H9 (cell line): ENCODE data around the gene CA9. TPM values are rescaled to one million over a fixed set of nuclear protein-coding genes. Genes with fewer than 3 reads are reported as not detected.

Experiments
- DNase-seq: peaks from one replicate; pipeline ENCODE4 v3.0.0-alpha.2; 2017
- H2AFZ ChIP-seq: one replicate; pipeline ENCODE4 v1.6.1; 2013; ENCODE audit warnings: mild to moderate bottlenecking, low read length, control low read depth, moderate library complexity
- H2AK5ac ChIP-seq: 2 replicates; pipeline ENCODE4 v1.6.1; 2013; ENCODE audit warnings: low read length, control low read depth, mixed read lengths; ENCODE audit not compliant: insufficient read length
- H2BK120ac ChIP-seq: one replicate; pipeline ENCODE4 v1.6.1; 2013; ENCODE audit warnings: low read depth, mild to moderate bottlenecking, low read length, control low read depth, inconsistent platforms; ENCODE audit not compliant: poor library complexity, severe bottlenecking
- H2BK12ac ChIP-seq: 2 replicates; pipeline ENCODE4 v1.6.1; 2013; ENCODE audit warnings: low read length, control low read depth, mixed read lengths, low read depth; ENCODE audit not compliant: insufficient read length
- H2BK15ac ChIP-seq: 2 replicates; pipeline ENCODE4 v1.6.1; 2013; ENCODE audit warnings: low read depth, low read length, control low read depth
- H2BK20ac ChIP-seq: one replicate; pipeline ENCODE4 v1.6.1; 2013; ENCODE audit warnings: low read depth, mild to moderate bottlenecking, low read length, control low read depth, inconsistent platforms; ENCODE audit not compliant: poor library complexity, severe bottlenecking
- H2BK5ac ChIP-seq: 2 replicates; pipeline ENCODE4 v1.6.1; 2013; ENCODE audit warnings: low read length, control low read depth, mixed read lengths; ENCODE audit not compliant: insufficient read length
- H3K14ac ChIP-seq: 2 replicates; pipeline ENCODE4 v1.6.1; 2013; ENCODE audit warnings: low read length, control low read depth; ENCODE audit not compliant: insufficient read depth
- H3K18ac ChIP-seq: 2 replicates; pipeline ENCODE4 v1.6.1; 2013; ENCODE audit warnings: low read depth, mild to moderate bottlenecking, mixed read lengths, low read length, control low read depth; ENCODE audit not compliant: insufficient read length
- H3K23ac ChIP-seq: 2 replicates; pipeline ENCODE4 v1.6.1; 2013; ENCODE audit warnings: low read length, control low read depth, mixed read lengths, low read depth; ENCODE audit not compliant: insufficient read length
- H3K23me2 ChIP-seq: 2 replicates; pipeline ENCODE4 v1.6.1; 2013; ENCODE audit warnings: low read depth, mild to moderate bottlenecking, mixed read lengths, low read length, control low read depth; ENCODE audit not compliant: insufficient read length, poor library complexity, severe bottlenecking
- H3K27ac ChIP-seq: 2 replicates; pipeline ENCODE4 v1.5.1; 2013; ENCODE audit warnings: low read length, control low read depth, mixed read lengths, low read depth; ENCODE audit not compliant: insufficient read length
- H3K27me3 ChIP-seq: 2 replicates; pipeline ENCODE4 v1.6.1; 2013; ENCODE audit warnings: low read length, control low read depth, inconsistent platforms; ENCODE audit not compliant: insufficient read depth
- H3K4ac ChIP-seq: 2 replicates; pipeline ENCODE4 v1.6.1; 2013; ENCODE audit warnings: low read depth, mild to moderate bottlenecking, control low read depth, inconsistent platforms, low read length, moderate library complexity
- H3K4me1 ChIP-seq: 2 replicates; pipeline ENCODE4 v1.6.1; 2013; ENCODE audit warnings: low read length, control low read depth, inconsistent platforms; ENCODE audit not compliant: insufficient read depth
- H3K4me2 ChIP-seq: 2 replicates; pipeline ENCODE4 v1.6.1; 2013; ENCODE audit warnings: low read length, control low read depth, mixed read lengths; ENCODE audit not compliant: insufficient read length, insufficient read depth
- H3K56ac ChIP-seq: 2 replicates; pipeline ENCODE4 v1.6.1; 2013; ENCODE audit warnings: low read depth, mild to moderate bottlenecking, mixed read lengths, low read length, control low read depth; ENCODE audit not compliant: insufficient read length
- H3K79me1 ChIP-seq: 2 replicates; pipeline ENCODE4 v1.6.1; 2013; ENCODE audit warnings: low read depth, mild to moderate bottlenecking, moderate library complexity, low read length, control low read depth, inconsistent platforms; ENCODE audit not compliant: insufficient read depth, poor library complexity, severe bottlenecking
- H3K79me2 ChIP-seq: 2 replicates; pipeline ENCODE4 v1.6.1; 2013; ENCODE audit warnings: low read length, control low read depth, inconsistent platforms; ENCODE audit not compliant: insufficient read depth
- H3K9ac ChIP-seq: 2 replicates; pipeline ENCODE4 v1.6.1; 2013; ENCODE audit warnings: low read length, control low read depth, mixed read lengths; ENCODE audit not compliant: insufficient read length; ENCODE audit errors: extremely low read depth
- H3K9me3 ChIP-seq: one replicate; pipeline ENCODE4 v1.6.1; 2013; ENCODE audit warnings: low read depth, low read length, inconsistent platforms; ENCODE audit not compliant: control insufficient read depth
- H3T11ph ChIP-seq: one replicate; pipeline ENCODE4 v1.6.1; 2013; ENCODE audit warnings: mild to moderate bottlenecking, low read length, control low read depth, inconsistent platforms
- H4K20me1 ChIP-seq: one replicate; pipeline ENCODE4 v1.6.1; 2013; ENCODE audit not compliant: control insufficient read depth, insufficient read length, insufficient read depth
- H4K5ac ChIP-seq: 2 replicates; pipeline ENCODE4 v1.6.1; 2013; ENCODE audit warnings: low read depth, mild to moderate bottlenecking, mixed read lengths, low read length, control low read depth; ENCODE audit not compliant: insufficient read length
- H4K8ac ChIP-seq: replicated peaks from 2 replicates; pipeline ENCODE4 v1.6.1; 2013; ENCODE audit warnings: low read length, control low read depth, mixed read lengths, low read depth; ENCODE audit not compliant: insufficient read length
- H4K91ac ChIP-seq: 2 replicates; pipeline ENCODE4 v1.6.1; 2013; ENCODE audit warnings: low read depth, mild to moderate bottlenecking, moderate library complexity, mixed read lengths, low read length, control low read depth; ENCODE audit not compliant: insufficient read length
- H3K27ac Mint-ChIP-seq, 3 experiments: 2 replicates in 2 of 3; 3 replicates in 1 of 3; pipeline ENCODE4 v1.8.0; 2020 to 2021; ENCODE audit warnings: mixed read lengths in 3 of 3, mild to moderate bottlenecking in 1 of 3, moderate library complexity in 1 of 3
- H3K27me3 Mint-ChIP-seq: 2 replicates; pipeline ENCODE4 v1.8.0; 2021; ENCODE audit warnings: low read depth, mild to moderate bottlenecking, moderate library complexity, mixed read lengths
- H3K36me3 Mint-ChIP-seq, 3 experiments: 2 replicates in 2 of 3; 3 replicates in 1 of 3; pipeline ENCODE4 v1.8.0; 2020 to 2021; ENCODE audit warnings: low read depth in 3 of 3, mixed read lengths in 3 of 3; ENCODE audit not compliant: insufficient read depth in 1 of 3
- H3K4me1 Mint-ChIP-seq, 2 experiments: 2 replicates each; pipeline ENCODE4 v1.8.0; 2020; ENCODE audit warnings: mixed read lengths in 2 of 2
- H3K4me3 Mint-ChIP-seq, 2 experiments: 2 replicates in 1 of 2; 3 replicates in 1 of 2; pipeline ENCODE4 v1.8.0; 2020 to 2021; ENCODE audit warnings: mild to moderate bottlenecking in 2 of 2, mixed read lengths in 2 of 2, moderate library complexity in 1 of 2
- H3K9me3 Mint-ChIP-seq, 2 experiments: 2 replicates in 1 of 2; 3 replicates in 1 of 2; pipeline ENCODE4 v1.8.0; 2020; ENCODE audit warnings: mild to moderate bottlenecking in 2 of 2, mixed read lengths in 2 of 2, moderate library complexity in 1 of 2
- CTCF ChIP-seq: fragments of 200-600 bp; sonication (generic); conservative IDR thresholded peaks from 3 replicates; pipeline ENCODE4 v1.8.0; 2021; ENCODE audit warnings: antibody characterized with exemption, mild to moderate bottlenecking
- WGBS: extraction: QIAGEN DNeasy Blood & Tissue Kit; methylation state at CpG from one replicate; pipeline ENCODE4 v1.1.7; 2013; ENCODE audit warnings: missing lambda C conversion rate, low lambda C conversion rate, mixed read lengths; ENCODE audit not compliant: insufficient read length; ENCODE audit errors: extremely low coverage; 5-methylcytosine and 5-hydroxymethylcytosine counted together
- total RNA-seq: library from RNA; stranded (reverse); gene quantifications from 2 replicates; pipeline ENCODE4 v1.2.1, GENCODE V29; 2021

Gene CA9
- total RNA-seq, 1 experiment from 2014 or later: 0.94 TPM

GRCh38 chr9:35711501-35712428, 38.0 kb downstream of the CA9 start:
- DNase-seq: no peak
- no peak for TF ChIP-seq CTCF
- Histone ChIP-seq H4K91ac (no peak overlapping the region), H3K4me1 (no peaks in the 10 kb centered on the region), H3K9ac (no peak overlapping the region), H2BK12ac (no peak overlapping the region), H4K5ac (no peak overlapping the region), H4K20me1 (no peaks in the 10 kb centered on the region), H3K79me1 (no peaks in the 10 kb centered on the region), H3K27ac (no peak overlapping the region), H3K27me3 (no peaks in the 10 kb centered on the region), H3K9me3 (no peaks in the 10 kb centered on the region), H2BK20ac (no peak overlapping the region), H3K23ac (no peak overlapping the region), H2BK15ac (no peak overlapping the region), H2BK120ac (no peak overlapping the region), H3K23me2 (no peaks in the 10 kb centered on the region), H4K8ac (no peak overlapping the region), H3K14ac (no peak overlapping the region), H3K56ac (no peak overlapping the region), H3K4ac (no peak overlapping the region), H2AFZ (no peak overlapping the region), H3K18ac (no peak overlapping the region), H3K4me2 (no peak overlapping the region), H3K79me2 (no peaks in the 10 kb centered on the region), H2AK5ac (no peak overlapping the region), H3T11ph (no peak overlapping the region), H2BK5ac (no peak overlapping the region)
- H3K27ac Mint-ChIP-seq: peak overlapping the region in 1 of 3 experiments; percentile 58; a peak in 2 of 7 replicates
- WGBS: no CpG with 5 or more reads among the region's 21 CpGs
- H3K9me3 Mint-ChIP-seq: no peaks in the 10 kb centered on the region
- no peaks in the 10 kb centered on the region; the same call in 1 of the 2 replicates for H3K27me3 Mint-ChIP-seq
- H3K36me3 Mint-ChIP-seq: peaks cover 60 to 94% (median 65%) of the 10 kb centered on the region in 3 experiments
- no peak overlapping the region for H3K4me3 Mint-ChIP-seq
- H3K4me1 Mint-ChIP-seq: peaks cover 0 to 9% of the 10 kb centered on the region in 2 experiments; a peak in 2 of 4 replicates
